ENCODE results near the gene TCERG1L. TPM values are rescaled to one million over a fixed set of nuclear protein-coding genes. Genes with fewer than 3 reads are reported as not detected.

The TCERG1L gene
- total RNA-seq, 1 experiment from 2014 or later: 1.5 TPM

GRCh38 chr10:131188494-131188893 is 123.0 kb downstream of the TCERG1L start:
- ATAC-seq (no peak), DNase-seq (ENCODE audit: low spot score) (no peak)
- H3K4me1 Mint-ChIP-seq: no peaks in the 10 kb centered on the region
- no peak overlapping the region for H3K4me3 Mint-ChIP-seq
- H3K27me3 Mint-ChIP-seq (ENCODE audit: low read depth): peaks cover 14% of the 10 kb centered on the region
- POLR2A ChIA-PET: no interaction called here
- CTCF ChIA-PET: no interaction called here
- H3K27ac Mint-ChIP-seq: no peak overlapping the region
- peaks cover 90% of the 10 kb centered on the region for H3K9me3 Mint-ChIP-seq
- H3K36me3 Mint-ChIP-seq: peaks cover 79% of the 10 kb centered on the region
- no peak for TF ChIP-seq ZNF121 (CRISPR knock-in tag; IDR thresholded peaks at IDR 0.05)
- TF ChIP-seq IRF1 (CRISPR knock-in tag; IDR thresholded peaks at IDR 0.05): no peak
- no peak for TF ChIP-seq FOXP4 (CRISPR knock-in tag; IDR thresholded peaks at IDR 0.05)
- TF ChIP-seq ERG (CRISPR knock-in tag; IDR thresholded peaks at IDR 0.05): no peak
- no peak for TF ChIP-seq CREM (CRISPR knock-in tag; IDR thresholded peaks at IDR 0.05)
- TF ChIP-seq ELF4 (CRISPR knock-in tag; IDR thresholded peaks at IDR 0.05; ENCODE audit: low read depth): no peak
- no peak for TF ChIP-seq ZBTB43 (CRISPR knock-in tag; IDR thresholded peaks at IDR 0.05)
- TF ChIP-seq FOXP1 (CRISPR knock-in tag; IDR thresholded peaks at IDR 0.05; ENCODE audit: borderline replicate concordance): no peak
- TF ChIP-seq E2F4 (CRISPR knock-in tag; IDR thresholded peaks at IDR 0.05; ENCODE audit: borderline replicate concordance, low read depth): no peak
- TF ChIP-seq GTF2I (CRISPR knock-in tag; conservative IDR thresholded peaks at IDR 0.05): no peak
- TF ChIP-seq TP53 (CRISPR knock-in tag; IDR thresholded peaks at IDR 0.05): no peak
- no peak for TF ChIP-seq ZNF423 (CRISPR knock-in tag; IDR thresholded peaks at IDR 0.05)
- no peak for TF ChIP-seq JAZF1 (CRISPR knock-in tag; IDR thresholded peaks at IDR 0.05)
- TF ChIP-seq NR1H2 (CRISPR knock-in tag; IDR thresholded peaks at IDR 0.05): no peak
- TF ChIP-seq STAT6 (CRISPR knock-in tag; conservative IDR thresholded peaks at IDR 0.05; ENCODE audit: low read depth): no peak

- Mint-ChIP-seq H3K27ac (no peak overlapping the region), H3K4me3 (no peak overlapping the region), H3K9me3 (peaks cover 87% of the 10 kb centered on the region), H3K36me3 (peaks cover 76% of the 10 kb centered on the region), H3K4me1 (no peaks in the 10 kb centered on the region), H3K27me3 (ENCODE audit: low read depth) (peaks cover 11% of the 10 kb centered on the region)
- DNase-seq (ENCODE audit: low spot score): no peak
- POLR2A ChIA-PET: no interaction called here
- TF ChIP-seq NR3C1 (CRISPR knock-in tag; conservative IDR thresholded peaks at IDR 0.05; ENCODE audit: low read depth) (no peak), ZBTB43 (CRISPR knock-in tag; IDR thresholded peaks at IDR 0.05) (no peak), ZNF532 (CRISPR knock-in tag; IDR thresholded peaks at IDR 0.05; ENCODE audit: borderline replicate concordance) (no peak)
- no peak for ATAC-seq
- CTCF ChIA-PET: no interaction called here
These were observed 123.6 kb downstream of the TCERG1L start for GRCh38 chr10:131187926-131188325.

All from WTC11 (cell line).